CD4-positive, alpha-beta T cell (primary cell): ENCODE data around the gene FBXO3. TPM values are rescaled to one million over a fixed set of nuclear protein-coding genes. Genes with fewer than 3 reads are reported as not detected.

Source experiments
- ATAC-seq: fragments of 200-7000 bp; cut with Tn5 transposase; one replicate; pipeline ENCODE4 v1.10.0; 2022; ENCODE audit warnings: mild to moderate bottlenecking; ENCODE audit not compliant: poor library complexity
- CTCF ChIA-PET: fragments of 350-600 bp; sonication (Branson Sonifier 250); formaldehyde crosslinking; loops from one replicate; lab custom pipeline; 2021; ENCODE audit warnings: antibody characterized with exemption, inconsistent platforms; lab: Charles Lee
- POLR2A ChIA-PET: fragments of 350-600 bp; sonication (Branson Sonifier 250); formaldehyde crosslinking; loops from one replicate; lab custom pipeline; 2021; ENCODE audit warnings: antibody characterized with exemption, inconsistent platforms; lab: Charles Lee
- DNase-seq, 14 experiments: peaks; one replicate each; pipeline ENCODE4 v3.0.0-alpha.2; 2013 to 2020; ENCODE audit warnings: mixed read lengths in 2 of 14
- H3K27ac ChIP-seq, 2 donors: one replicate each; pipeline versions ENCODE4 v1.5.1 to v1.7.0; 2013; ENCODE audit warnings: low read length in 2 of 2, low read depth in 1 of 2, mild to moderate bottlenecking in 1 of 2
- H3K27me3 ChIP-seq, 2 experiments: 1 replicate in 1 of 2; 2 replicates in 1 of 2; pipeline versions ENCODE4 v1.6.1 to v1.7.0; 2013; ENCODE audit warnings: low read length in 2 of 2, control low read depth in 1 of 2, mild to moderate bottlenecking in 1 of 2, moderate library complexity in 1 of 2; ENCODE audit not compliant: insufficient read depth in 2 of 2, control insufficient read depth in 1 of 2
- H3K36me3 ChIP-seq: one replicate; pipeline ENCODE4 v1.6.1; 2013; ENCODE audit warnings: low read length, control low read depth; ENCODE audit not compliant: insufficient read depth
- H3K4me1 ChIP-seq: one replicate; pipeline ENCODE4 v1.6.1; 2013; ENCODE audit warnings: low read length, control low read depth; ENCODE audit not compliant: insufficient read depth
- H3K4me3 ChIP-seq: one replicate; pipeline ENCODE4 v1.5.1; 2013; ENCODE audit warnings: mild to moderate bottlenecking, low read length, moderate library complexity
- H3K9me3 ChIP-seq, 2 experiments: 1 replicate in 1 of 2; 2 replicates in 1 of 2; pipeline versions ENCODE4 v1.6.1 to v1.7.0; 2013; ENCODE audit warnings: low read length in 2 of 2, mild to moderate bottlenecking in 2 of 2, control low read depth in 1 of 2, moderate library complexity in 1 of 2; ENCODE audit not compliant: control insufficient read depth in 1 of 2, insufficient read depth in 1 of 2
- H3K27ac Mint-ChIP-seq: one replicate; pipeline ENCODE4 v1.8.0; 2020; ENCODE audit warnings: mixed read lengths
- H3K27me3 Mint-ChIP-seq: one replicate; pipeline ENCODE4 v1.8.0; 2021; ENCODE audit warnings: mixed read lengths
- H3K36me3 Mint-ChIP-seq: one replicate; pipeline ENCODE4 v1.8.0; 2021; ENCODE audit warnings: low read depth, mixed read lengths
- H3K4me1 Mint-ChIP-seq: one replicate; pipeline ENCODE4 v1.8.0; 2021; ENCODE audit warnings: low read depth, mixed read lengths
- H3K4me3 Mint-ChIP-seq: one replicate; pipeline ENCODE4 v1.8.0; 2020; ENCODE audit warnings: mild to moderate bottlenecking, mixed read lengths
- H3K9me3 Mint-ChIP-seq: one replicate; pipeline ENCODE4 v1.8.0; 2020; ENCODE audit warnings: mixed read lengths
- CTCF ChIP-seq: fragments of 200-600 bp; IDR thresholded peaks from one replicate; pipeline ENCODE4 v1.8.0; 2022; ENCODE audit warnings: antibody characterized with exemption, mild to moderate bottlenecking
- intact Hi-C, 2 experiments: fragments of 100-400 bp; cut with DNase I in 1 of 2; cut with micrococcal nuclease in 1 of 2; formaldehyde crosslinking; loops; one replicate each; pipeline versions ENCODE4 v1.15.1 to v1.9.0; 2023 to 2025; cut with DNase I, micrococcal nuclease
- total RNA-seq, 174 experiments: library from RNA in 2 of 174; stranded (reverse) in 2 of 174; gene quantifications; one replicate each; pipeline ENCODE4 v1.2.3 and lab custom pipeline; 2021 to 2026

The FBXO3 gene
- total RNA-seq, 2 experiments from 2014 or later: 62.0 to 63.4 TPM

DNA sequence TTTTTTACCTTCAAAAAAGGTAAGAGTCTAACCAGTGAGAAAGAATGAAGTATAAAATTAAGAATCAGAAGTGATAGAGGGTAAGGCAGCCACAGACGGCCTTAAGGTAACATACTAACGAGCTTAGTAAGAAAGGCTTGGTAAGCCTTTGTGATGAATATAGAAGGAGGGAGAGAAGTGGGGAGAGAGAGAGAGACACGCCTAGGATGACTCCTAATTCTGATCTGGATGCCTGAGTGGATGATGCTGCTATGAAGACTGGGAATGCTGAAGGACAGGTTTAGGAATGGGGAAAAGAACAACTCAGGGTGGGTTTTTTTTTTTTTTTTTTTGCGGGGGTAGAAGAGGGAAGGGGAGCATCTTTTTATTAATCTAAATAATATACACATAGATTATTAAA, 4.8 kb downstream of the FBXO3 start:
- Histone ChIP-seq H3K36me3 (peaks cover 55% of the 10 kb centered on the region), H3K9me3 (no peaks in the 10 kb centered on the region), H3K27ac (no peak overlapping the region), H3K27me3 (no peaks in the 10 kb centered on the region), H3K4me3 (no peak overlapping the region), H3K4me1 (peaks cover 20% of the 10 kb centered on the region)
- CTCF ChIA-PET: no interaction called here
- H3K4me3 Mint-ChIP-seq: no peak overlapping the region
- DNase-seq (no peak), ATAC-seq (no peak)
- peaks cover 68% of the 10 kb centered on the region for H3K36me3 Mint-ChIP-seq
- POLR2A ChIA-PET: no interaction called here
- no peaks in the 10 kb centered on the region for H3K9me3 Mint-ChIP-seq
- no peaks in the 10 kb centered on the region for H3K27me3 Mint-ChIP-seq
- peaks cover 48% of the 10 kb centered on the region for H3K4me1 Mint-ChIP-seq
- H3K27ac Mint-ChIP-seq: no peak overlapping the region
- TF ChIP-seq CTCF: no peak
- intact Hi-C loops: no loop called here

DNA sequence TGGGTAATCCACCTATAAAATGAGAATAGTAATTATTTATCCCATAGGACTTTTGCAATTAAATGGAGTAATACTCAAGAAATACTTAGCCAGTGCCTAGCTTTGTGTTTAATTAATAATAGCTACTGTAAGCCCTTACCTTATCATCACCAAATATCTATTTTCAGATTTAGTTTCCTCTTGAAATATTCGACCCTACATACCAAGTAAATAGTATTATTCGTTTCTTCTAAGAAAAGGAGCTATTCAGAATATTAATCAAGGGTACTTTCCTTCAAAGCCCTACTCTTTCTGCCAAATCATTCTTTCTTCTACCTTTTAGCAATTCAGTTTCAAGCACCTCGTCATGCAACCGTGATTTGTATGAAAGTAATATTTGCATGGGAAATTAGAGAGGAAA, 6.7 kb downstream of the FBXO3 start:
- Histone ChIP-seq H3K4me1 (peaks cover 9% of the 10 kb centered on the region), H3K27me3 (no peaks in the 10 kb centered on the region), H3K36me3 (peaks cover 72% of the 10 kb centered on the region), H3K9me3 (no peaks in the 10 kb centered on the region), H3K27ac (no peak overlapping the region), H3K4me3 (no peak overlapping the region)
- ChIA-PET POLR2A (interaction anchor here (1.3 kb wide), 1 partner anchor 10 kb away, joined by 3 read pairs; no protein-coding TSS in a partner anchor), CTCF (interaction anchor here (0.9 kb wide), 1 partner anchor 25 kb away, joined by 3 read pairs; no protein-coding TSS in a partner anchor)
- DNase-seq: no peak
- H3K27me3 Mint-ChIP-seq: no peaks in the 10 kb centered on the region
- no peak overlapping the region for H3K27ac Mint-ChIP-seq
- H3K4me3 Mint-ChIP-seq: no peak overlapping the region
- H3K4me1 Mint-ChIP-seq: peaks cover 50% of the 10 kb centered on the region
- no peaks in the 10 kb centered on the region for H3K9me3 Mint-ChIP-seq
- intact Hi-C loops: no loop called here
- no peak for ATAC-seq
- TF ChIP-seq CTCF: no peak
- H3K36me3 Mint-ChIP-seq: peaks cover 73% of the 10 kb centered on the region

- CTCF ChIA-PET: no interaction called here
- ATAC-seq (no peak), DNase-seq (no peak)
- no peak overlapping the region for H3K4me3 Mint-ChIP-seq
- H3K27ac Mint-ChIP-seq: no peak overlapping the region
- H3K36me3 Mint-ChIP-seq: peaks cover 88% of the 10 kb centered on the region
- H3K9me3 Mint-ChIP-seq: no peaks in the 10 kb centered on the region
- intact Hi-C loops: no loop called here
- TF ChIP-seq CTCF: no peak
- Histone ChIP-seq H3K36me3 (peaks cover 83% of the 10 kb centered on the region), H3K9me3 (no peaks in the 10 kb centered on the region), H3K27me3 (no peaks in the 10 kb centered on the region), H3K27ac (no peak overlapping the region), H3K4me3 (no peak overlapping the region), H3K4me1 (no peaks in the 10 kb centered on the region)
- H3K27me3 Mint-ChIP-seq: no peaks in the 10 kb centered on the region
- POLR2A ChIA-PET: no interaction called here
- peaks cover 42% of the 10 kb centered on the region for H3K4me1 Mint-ChIP-seq
Measured at GRCh38 chr11:33766085-33766484, 8.2 kb downstream of the FBXO3 start.
